HG02623 (cell line): ENCODE measurements around the gene FADS1.

Source experiments
- ATAC-seq: cut with Tn5 transposase; IDR thresholded peaks from one replicate; pipeline ENCODE4 v1.9.1; 2021; ENCODE audit warnings: moderate library complexity; ENCODE audit not compliant: unreplicated experiment

The FADS1 gene

DNA sequence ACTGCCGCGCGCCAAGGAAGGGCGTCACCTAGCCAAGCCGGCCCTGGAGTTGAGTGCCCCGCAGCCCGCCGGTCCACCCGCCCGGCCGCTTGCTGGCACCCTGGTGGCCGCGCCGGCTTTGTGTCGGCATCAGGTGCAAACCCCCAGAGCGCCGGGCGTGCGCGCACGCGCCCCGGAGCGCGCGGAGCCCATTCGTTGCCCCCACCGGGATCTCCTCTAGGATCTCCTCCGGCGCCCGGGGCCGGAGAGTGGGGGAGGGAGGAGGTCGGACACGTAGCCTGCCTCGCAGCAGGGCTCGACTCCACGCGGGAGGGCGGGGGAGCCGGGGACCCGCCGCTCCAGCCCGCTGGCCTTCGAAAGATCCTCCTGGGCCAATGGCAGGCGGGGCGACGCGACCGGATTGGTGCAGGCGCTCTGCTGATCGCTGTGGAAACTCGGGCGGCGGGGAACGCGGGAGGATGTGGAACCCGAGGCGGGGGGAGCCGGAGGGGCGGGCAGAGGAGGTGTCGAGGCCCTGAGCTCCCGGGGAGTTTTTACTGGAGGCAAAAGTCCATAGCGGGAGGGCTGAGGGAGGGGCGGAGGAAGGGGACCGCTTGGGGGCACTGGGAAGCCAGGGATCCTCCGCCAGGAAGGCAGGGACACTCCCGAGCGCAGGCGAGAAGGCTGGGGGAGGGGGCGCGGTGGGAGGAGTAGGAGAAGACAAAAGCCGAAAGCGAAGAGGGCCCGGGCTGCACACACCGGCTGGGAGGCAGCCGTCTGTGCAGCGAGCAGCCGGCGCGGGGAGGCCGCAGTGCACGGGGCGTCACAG is 11.0 kb upstream of the FADS1 start, which contains the start of gene FADS2:
Gene FADS2 (plus strand): TSS at position 730 of the 808 bp plus-strand sequence. CDS start 91 bp downstream, outside the sequence.
- ATAC-seq, result peak; percentile 68

GRCh38 chr11:61826930-61827570 is 10.2 kb upstream of the FADS1 start:
- peak; percentile 5 for ATAC-seq

GRCh38 chr11:61820174-61820573 is 3.4 kb upstream of the FADS1 start:
- no peak for ATAC-seq

GRCh38 chr11:61817471-61818202 is 834 bp upstream of the FADS1 start:
- ATAC-seq, result no peak

GRCh38 chr11:61815790-61816735 is 740 bp downstream of the FADS1 start:
- peak; percentile 26 for ATAC-seq

- no peak for ATAC-seq
These were observed 1.6 kb downstream of the FADS1 start for GRCh38 chr11:61814958-61815789.

DNA sequence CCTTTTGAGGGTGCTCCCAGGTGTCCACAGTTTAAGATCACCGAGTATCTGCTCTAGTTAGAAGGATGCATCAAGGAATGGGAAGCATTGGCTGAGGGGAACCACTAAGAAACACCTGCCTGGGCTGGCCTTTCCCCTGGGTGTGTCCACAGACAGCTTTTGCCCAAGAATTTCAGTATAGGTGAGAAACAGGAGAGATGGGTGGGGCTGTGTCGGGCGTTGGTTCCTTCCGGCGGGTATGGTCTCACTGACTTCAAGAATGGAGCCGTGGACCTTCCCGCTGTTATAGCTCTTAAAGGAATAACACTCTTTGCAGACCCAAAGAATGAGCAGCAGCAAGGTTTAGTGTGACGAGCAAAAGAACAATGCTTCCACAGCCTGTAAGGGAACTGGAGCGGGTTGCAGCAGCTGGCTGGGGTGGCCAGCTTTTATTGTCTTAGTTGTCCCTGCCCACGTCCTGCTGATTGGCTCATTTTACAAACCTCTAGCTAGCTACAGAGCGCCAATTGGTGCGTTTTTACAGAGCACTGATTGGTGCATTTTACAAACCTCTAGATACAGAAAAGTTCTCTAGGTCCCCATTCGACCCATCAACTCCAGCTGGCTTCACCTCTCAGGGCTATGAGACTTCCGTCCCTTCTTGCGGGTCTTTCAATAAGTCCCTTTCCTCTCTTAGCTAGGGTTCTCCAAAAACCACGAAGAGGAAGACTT is 2.4 kb downstream of the FADS1 start:
- ATAC-seq, result no peak

GRCh38 chr11:61812736-61813411 is 3.9 kb downstream of the FADS1 start:
- ATAC-seq, result no peak

DNA sequence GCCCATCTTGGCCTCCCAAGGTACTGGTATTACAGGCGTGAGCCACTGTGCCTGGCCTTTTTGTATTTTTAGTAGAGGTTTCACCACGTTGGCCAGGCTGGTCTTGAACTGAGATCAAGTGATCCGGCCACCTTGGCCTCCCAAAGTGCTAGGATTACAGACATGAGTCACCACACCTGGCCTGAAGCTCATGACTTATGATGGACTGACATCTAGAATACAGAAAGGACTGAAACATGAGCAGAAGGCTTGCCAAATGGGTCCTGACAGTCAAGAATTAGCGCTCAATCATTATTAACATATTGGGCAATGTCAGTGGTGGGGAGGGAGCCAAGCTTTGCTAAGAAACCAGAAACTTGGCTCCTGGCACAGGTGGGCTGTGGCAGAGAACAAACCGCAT is 5.0 kb downstream of the FADS1 start:
- ATAC-seq, result no peak

GRCh38 chr11:61810671-61811175 is 6.1 kb downstream of the FADS1 start:
- ATAC-seq, result no peak

GRCh38 chr11:61806785-61807184 is 10.0 kb downstream of the FADS1 start:
- no peak for ATAC-seq

- no peak for ATAC-seq
These were observed 11.7 kb downstream of the FADS1 start for GRCh38 chr11:61805146-61805545.

GRCh38 chr11:61803889-61804647 is 12.7 kb downstream of the FADS1 start:
- no peak for ATAC-seq

DNA sequence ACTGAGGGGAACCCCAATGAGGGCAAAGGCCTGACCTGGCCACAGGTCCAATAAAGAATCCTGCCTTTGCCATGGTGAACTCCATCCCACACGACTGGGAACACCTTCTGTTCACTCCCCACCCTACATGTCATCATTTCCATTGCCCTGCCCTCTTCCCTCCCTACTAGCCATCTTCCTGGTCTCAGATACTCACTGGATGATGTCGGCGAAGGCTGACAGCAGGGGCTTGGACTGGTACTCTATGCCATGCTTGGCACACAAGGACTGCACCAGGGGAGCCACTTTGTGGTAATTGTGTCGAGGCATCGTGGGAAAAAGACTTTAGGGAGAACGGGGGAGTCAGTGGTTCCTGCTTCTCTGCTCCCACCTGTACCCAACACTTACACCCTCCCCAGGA is 14.2 kb downstream of the FADS1 start:
- no peak for ATAC-seq

- ATAC-seq, result no peak
These were observed 16.2 kb downstream of the FADS1 start for GRCh38 chr11:61800331-61801281.

GRCh38 chr11:61799665-61800284 is 17.0 kb downstream of the FADS1 start:
- ATAC-seq, result no peak
